Heart left ventricle (tissue), 13 donors: ENCODE data around the gene SRC.

Experiments used
- POLR2A ChIP-seq, 2 donors: fragments of 450-650 bp; IDR thresholded peaks; one replicate each; pipeline ENCODE4 v1.6.1; 2017; ENCODE audit warnings: antibody characterized with exemption in 2 of 2, mild to moderate bottlenecking in 2 of 2, moderate library complexity in 2 of 2
- TF ChIP-seq, protein P1 (sequence below), 12 donors: fragments of 200-600 bp; sonication (generic) in 4 of 12; IDR thresholded peaks; one replicate each; pipeline versions ENCODE4 v1.5.0 to v1.8.0; 2018 to 2022; ENCODE audit warnings: antibody characterized with exemption in 12 of 12, mild to moderate bottlenecking in 5 of 12
- donor health status: ischemic (EF 13 %, LVEDD 7.1; RV severe dilation, severe dysfunction).
- donor health status: DM: no; HTN: yes; CAD: no.
- donor health status: DM: no; HTN: no; CAD: no.
- donor health status: ischemic (EF 25% LVEDD 6.9; RV normal size, moderate dysfunction).
- donor health status: ischemic (EF 25% LVEDD 5.7; RV mildly dilated, moderate dysfunction).
- donor health status: ischemic (EF 35%, LVEDD 5.7; RV mildly dilated, moderate dysfunction).
- donor health status: nonischemic (EF 11% LVEDD 7.7; RV severe dilation, severe dysfunction).
- donor health status: DM: yes; HTN: yes; CAD: no.
- donor health status: PGD.
- donor health status: ischemic (EF 29% LVEDD 5.4; RV normal size, mild dysfunction).
- donor health status: nonischemic (EF 23%, LVEDD 6.1; RV moderate dilation, normal function).

DNA sequence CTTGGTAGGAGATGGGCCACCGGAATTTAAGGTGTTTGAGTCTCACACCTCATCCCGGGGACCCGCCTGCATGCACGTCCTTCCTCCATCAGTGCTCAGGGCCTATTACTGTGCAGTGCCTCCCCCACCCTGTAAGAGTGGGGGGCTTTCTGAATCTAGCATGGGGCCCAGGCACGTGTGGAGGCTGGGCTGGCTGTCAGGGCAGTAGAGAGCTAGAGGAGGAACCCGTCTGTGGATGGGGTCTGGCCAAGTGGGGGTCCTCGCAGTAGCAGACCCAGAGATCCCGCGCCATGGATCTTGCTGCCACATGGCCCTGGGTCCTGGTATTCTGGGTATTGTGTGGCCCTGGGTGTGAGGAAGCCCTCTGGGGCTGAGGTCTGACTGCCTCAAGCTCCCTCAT, 42.9 kb downstream of the SRC start:
- TF ChIP-seq, protein P1, sequence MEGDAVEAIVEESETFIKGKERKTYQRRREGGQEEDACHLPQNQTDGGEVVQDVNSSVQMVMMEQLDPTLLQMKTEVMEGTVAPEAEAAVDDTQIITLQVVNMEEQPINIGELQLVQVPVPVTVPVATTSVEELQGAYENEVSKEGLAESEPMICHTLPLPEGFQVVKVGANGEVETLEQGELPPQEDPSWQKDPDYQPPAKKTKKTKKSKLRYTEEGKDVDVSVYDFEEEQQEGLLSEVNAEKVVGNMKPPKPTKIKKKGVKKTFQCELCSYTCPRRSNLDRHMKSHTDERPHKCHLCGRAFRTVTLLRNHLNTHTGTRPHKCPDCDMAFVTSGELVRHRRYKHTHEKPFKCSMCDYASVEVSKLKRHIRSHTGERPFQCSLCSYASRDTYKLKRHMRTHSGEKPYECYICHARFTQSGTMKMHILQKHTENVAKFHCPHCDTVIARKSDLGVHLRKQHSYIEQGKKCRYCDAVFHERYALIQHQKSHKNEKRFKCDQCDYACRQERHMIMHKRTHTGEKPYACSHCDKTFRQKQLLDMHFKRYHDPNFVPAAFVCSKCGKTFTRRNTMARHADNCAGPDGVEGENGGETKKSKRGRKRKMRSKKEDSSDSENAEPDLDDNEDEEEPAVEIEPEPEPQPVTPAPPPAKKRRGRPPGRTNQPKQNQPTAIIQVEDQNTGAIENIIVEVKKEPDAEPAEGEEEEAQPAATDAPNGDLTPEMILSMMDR (IDR thresholded peaks at IDR 0.05): no peak
- TF ChIP-seq POLR2A (IDR thresholded peaks at IDR 0.05): no peak
